Mucosa of descending colon (tissue), 3 donors: Measurements from ENCODE around the gene SAA1. TPM values are rescaled to one million over a fixed set of nuclear protein-coding genes. Genes with fewer than 3 reads are reported as not detected.

Source experiments
- ATAC-seq: fragments of 200-7000 bp; cut with Tn5 transposase; one replicate; pipeline ENCODE4 v1.9.1; 2020; ENCODE audit warnings: mild to moderate bottlenecking, moderate library complexity
- DNase-seq, 3 donors: peaks; one replicate each; pipeline ENCODE4 v3.0.0-alpha.2; 2020
- H3K36me3 ChIP-seq: fragments of 200-600 bp; one replicate; pipeline ENCODE4 v1.8.0; 2021; ENCODE audit warnings: low read depth, mild to moderate bottlenecking
- H3K4me1 ChIP-seq: fragments of 200-600 bp; one replicate; pipeline ENCODE4 v1.8.0; 2021; ENCODE audit warnings: low read depth, mild to moderate bottlenecking
- H3K4me3 ChIP-seq: fragments of 200-600 bp; one replicate; pipeline ENCODE4 v1.8.0; 2021; ENCODE audit warnings: mild to moderate bottlenecking
- H3K9me3 ChIP-seq: fragments of 200-600 bp; one replicate; pipeline ENCODE4 v1.8.0; 2021; ENCODE audit warnings: mild to moderate bottlenecking
- CTCF ChIP-seq: fragments of 200-600 bp; IDR thresholded peaks from one replicate; pipeline ENCODE4 v1.8.0; 2022; ENCODE audit warnings: antibody characterized with exemption, mild to moderate bottlenecking
- intact Hi-C, 2 donors: fragments of 100-400 bp; cut with DNase I in 1 of 2; cut with micrococcal nuclease in 1 of 2; formaldehyde crosslinking; loops; one replicate each; pipeline versions ENCODE4 v1.11.0 to v1.11.1; 2022; cut with DNase I, micrococcal nuclease
- total RNA-seq, 3 donors: library from RNA; stranded (reverse); fragmentation: NEBNext Ultra II Directional in 2 of 3; extraction: Animal tissue kit (Norgen Biotek cat#: 25700) in 2 of 3; gene quantifications; one replicate each; pipeline versions ENCODE4 v1.2.1 to v1.2.4, GENCODE V29; 2021 to 2023
- donor health status: DM: no; HTN: no; CAD: no; lungs with moderate emphysema.
- donor health status: DM: no; HTN: no; CAD: no.
- donor health status: DM: no; HTN: yes; CAD: no.

The SAA1 gene
- total RNA-seq, 3 donors from 2014 or later, result 3.9 to 11.3 (median 8.0) TPM

- DNase-seq (no peak), ATAC-seq (peak; percentile 25)
These were observed 36.6 kb upstream of the SAA1 start for GRCh38 chr11:18229501-18229900.

GRCh38 chr11:18230859-18231258, 35.2 kb upstream of the SAA1 start:
- no peak for ATAC-seq
- no peak overlapping the region for H3K4me3 ChIP-seq
- no peak for DNase-seq
- TF ChIP-seq CTCF, result no peak
- intact Hi-C loops, result no loop called here
- H3K9me3 ChIP-seq, result no peaks in the 10 kb centered on the region
- H3K4me1 ChIP-seq, result no peaks in the 10 kb centered on the region
- no peaks in the 10 kb centered on the region for H3K36me3 ChIP-seq

More at GRCh38 chr11:18229501-18229900, 36.6 kb upstream of the SAA1 start:
- TF ChIP-seq CTCF, result no peak
- H3K4me1 ChIP-seq, result no peaks in the 10 kb centered on the region
- H3K4me3 ChIP-seq, result no peak overlapping the region
- intact Hi-C loops, result no loop called here
- H3K9me3 ChIP-seq, result no peaks in the 10 kb centered on the region
- no peaks in the 10 kb centered on the region for H3K36me3 ChIP-seq

DNA sequence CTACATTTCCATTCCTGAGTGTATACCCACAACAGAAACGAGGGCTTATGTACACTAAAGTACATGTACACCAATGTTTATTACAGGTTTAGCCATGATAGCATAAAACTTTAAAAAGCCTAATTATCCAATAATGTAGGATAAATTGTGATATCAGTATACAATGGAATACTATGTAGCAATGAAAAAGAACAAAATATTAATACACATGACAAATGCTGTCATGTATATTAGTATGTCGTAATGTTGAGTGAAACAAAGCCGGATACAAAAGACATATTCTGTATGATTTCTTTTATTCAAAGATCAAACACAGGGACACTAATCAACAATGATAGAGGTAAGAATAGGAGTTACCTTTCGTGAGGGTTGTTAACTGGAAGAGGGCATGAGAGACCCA, 32.2 kb upstream of the SAA1 start:
- intact Hi-C loops, result no loop called here
- H3K36me3 ChIP-seq, result no peaks in the 10 kb centered on the region
- no peaks in the 10 kb centered on the region for H3K4me1 ChIP-seq
- ATAC-seq (no peak), DNase-seq (no peak)
- no peaks in the 10 kb centered on the region for H3K9me3 ChIP-seq
- H3K4me3 ChIP-seq, result no peak overlapping the region
- no peak for TF ChIP-seq CTCF

- no peak overlapping the region for H3K4me3 ChIP-seq
These were observed 30.4 kb upstream of the SAA1 start for GRCh38 chr11:18235394-18236334.

DNA sequence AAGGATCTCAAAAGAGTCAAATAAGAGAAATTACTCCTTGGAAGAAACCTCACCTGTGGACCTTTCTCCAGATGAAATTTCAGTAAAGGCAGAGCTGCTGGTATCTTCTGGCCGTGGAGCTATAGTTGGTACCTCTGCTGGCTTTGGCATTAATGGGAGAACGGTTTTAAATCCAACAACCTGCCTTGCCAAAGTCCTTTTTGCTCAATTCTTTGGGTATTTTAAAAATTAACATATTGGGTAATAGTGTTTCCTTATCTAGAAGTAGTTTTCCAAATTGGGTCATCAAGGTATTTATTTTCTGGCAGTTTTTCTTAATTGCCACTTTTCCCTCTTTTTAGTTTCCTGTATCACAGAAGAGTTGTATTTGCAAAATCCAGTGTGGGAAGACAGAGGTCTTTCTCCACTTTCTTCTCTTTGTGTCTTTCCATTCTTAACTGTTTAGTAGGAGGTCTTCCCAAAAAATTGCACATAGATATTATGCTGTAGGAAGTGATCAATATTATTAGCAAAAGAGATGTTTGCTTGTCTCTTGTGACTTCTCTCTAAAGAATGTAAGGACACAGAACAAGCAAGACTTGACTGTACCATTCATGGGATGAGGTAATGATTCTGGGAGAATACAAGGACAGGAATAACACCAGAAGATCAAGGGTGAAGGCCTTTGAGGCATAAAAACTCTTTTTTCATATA, 29.3 kb upstream of the SAA1 start, which contains the start of gene SAA4:
TSS of gene SAA4 (minus strand) at position 139 of the 693 bp plus-strand sequence. CDS start 876 bp downstream, outside the sequence.
- Histone ChIP-seq H3K4me3 (no peak within 1 kb of the TSS), H3K36me3 (no peaks in the 10 kb centered on the region), H3K9me3 (no peaks in the 10 kb centered on the region), H3K4me1 (no peaks in the 10 kb centered on the region)
- ATAC-seq, result no peak
- intact Hi-C loops, result no loop called here
- DNase-seq, result no peak
- no peak for TF ChIP-seq CTCF

More at GRCh38 chr11:18235394-18236334, 30.4 kb upstream of the SAA1 start:
- no peak for TF ChIP-seq CTCF
- intact Hi-C loops, result no loop called here
- DNase-seq, result no peak
- H3K4me1 ChIP-seq, result no peaks in the 10 kb centered on the region
- no peaks in the 10 kb centered on the region for H3K9me3 ChIP-seq
- no peak for ATAC-seq
- no peaks in the 10 kb centered on the region for H3K36me3 ChIP-seq
